Measurements from ENCODE around the gene RC3H2. TPM values are rescaled to one million over a fixed set of nuclear protein-coding genes. Genes with fewer than 3 reads are reported as not detected.

RC3H2 gene, protein sequence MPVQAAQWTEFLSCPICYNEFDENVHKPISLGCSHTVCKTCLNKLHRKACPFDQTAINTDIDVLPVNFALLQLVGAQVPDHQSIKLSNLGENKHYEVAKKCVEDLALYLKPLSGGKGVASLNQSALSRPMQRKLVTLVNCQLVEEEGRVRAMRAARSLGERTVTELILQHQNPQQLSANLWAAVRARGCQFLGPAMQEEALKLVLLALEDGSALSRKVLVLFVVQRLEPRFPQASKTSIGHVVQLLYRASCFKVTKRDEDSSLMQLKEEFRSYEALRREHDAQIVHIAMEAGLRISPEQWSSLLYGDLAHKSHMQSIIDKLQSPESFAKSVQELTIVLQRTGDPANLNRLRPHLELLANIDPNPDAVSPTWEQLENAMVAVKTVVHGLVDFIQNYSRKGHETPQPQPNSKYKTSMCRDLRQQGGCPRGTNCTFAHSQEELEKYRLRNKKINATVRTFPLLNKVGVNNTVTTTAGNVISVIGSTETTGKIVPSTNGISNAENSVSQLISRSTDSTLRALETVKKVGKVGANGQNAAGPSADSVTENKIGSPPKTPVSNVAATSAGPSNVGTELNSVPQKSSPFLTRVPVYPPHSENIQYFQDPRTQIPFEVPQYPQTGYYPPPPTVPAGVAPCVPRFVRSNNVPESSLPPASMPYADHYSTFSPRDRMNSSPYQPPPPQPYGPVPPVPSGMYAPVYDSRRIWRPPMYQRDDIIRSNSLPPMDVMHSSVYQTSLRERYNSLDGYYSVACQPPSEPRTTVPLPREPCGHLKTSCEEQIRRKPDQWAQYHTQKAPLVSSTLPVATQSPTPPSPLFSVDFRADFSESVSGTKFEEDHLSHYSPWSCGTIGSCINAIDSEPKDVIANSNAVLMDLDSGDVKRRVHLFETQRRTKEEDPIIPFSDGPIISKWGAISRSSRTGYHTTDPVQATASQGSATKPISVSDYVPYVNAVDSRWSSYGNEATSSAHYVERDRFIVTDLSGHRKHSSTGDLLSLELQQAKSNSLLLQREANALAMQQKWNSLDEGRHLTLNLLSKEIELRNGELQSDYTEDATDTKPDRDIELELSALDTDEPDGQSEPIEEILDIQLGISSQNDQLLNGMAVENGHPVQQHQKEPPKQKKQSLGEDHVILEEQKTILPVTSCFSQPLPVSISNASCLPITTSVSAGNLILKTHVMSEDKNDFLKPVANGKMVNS
- 77.6 TPM for total RNA-seq

DNA sequence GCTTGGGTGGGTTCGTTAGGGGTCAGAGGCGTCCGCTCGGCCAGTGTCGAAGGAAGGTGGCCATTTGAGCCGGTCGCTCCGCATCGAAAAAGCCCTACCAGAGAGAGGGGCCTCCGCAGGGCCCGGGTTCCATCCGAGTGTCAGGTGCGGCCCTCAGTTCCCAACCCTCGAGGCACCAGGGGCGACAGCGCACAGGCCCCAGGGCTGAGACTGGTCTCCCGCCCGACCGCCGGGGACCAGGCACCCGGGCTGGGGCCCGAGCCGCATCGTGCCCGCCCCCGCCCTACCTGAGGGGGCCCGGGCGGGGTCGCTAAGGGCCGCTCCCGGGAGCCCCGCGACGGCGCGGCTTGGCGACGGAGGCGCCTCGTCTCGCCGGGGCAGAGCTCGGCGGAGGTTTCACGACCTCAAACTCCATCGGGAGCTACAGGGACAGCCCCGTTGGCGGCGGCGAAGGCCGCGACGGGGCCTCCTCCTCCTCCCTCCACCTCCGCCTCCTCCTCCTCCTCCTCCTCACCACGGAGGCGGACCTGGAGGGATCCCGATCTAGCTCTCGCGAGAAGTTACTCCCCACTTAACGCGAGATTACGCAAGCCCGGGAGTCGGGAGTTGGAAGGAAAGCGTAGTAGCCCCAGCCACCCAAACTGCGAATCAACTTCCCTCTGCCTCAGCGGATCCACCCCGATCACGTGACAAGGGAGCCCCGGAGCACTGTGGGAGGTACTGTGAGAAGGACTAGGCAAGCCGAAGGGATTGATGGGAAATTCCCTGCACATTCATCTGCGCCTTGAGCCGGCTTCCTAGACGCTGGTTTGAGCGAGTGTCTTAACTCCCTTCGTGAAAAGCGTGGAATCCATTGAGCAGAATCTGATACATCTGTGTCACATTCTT is at the start of gene RC3H2:
TSS of gene RC3H2 (minus strand) at position 537 of the 888 bp plus-strand sequence. CDS start 7,850 bp downstream, outside the sequence.

DNA sequence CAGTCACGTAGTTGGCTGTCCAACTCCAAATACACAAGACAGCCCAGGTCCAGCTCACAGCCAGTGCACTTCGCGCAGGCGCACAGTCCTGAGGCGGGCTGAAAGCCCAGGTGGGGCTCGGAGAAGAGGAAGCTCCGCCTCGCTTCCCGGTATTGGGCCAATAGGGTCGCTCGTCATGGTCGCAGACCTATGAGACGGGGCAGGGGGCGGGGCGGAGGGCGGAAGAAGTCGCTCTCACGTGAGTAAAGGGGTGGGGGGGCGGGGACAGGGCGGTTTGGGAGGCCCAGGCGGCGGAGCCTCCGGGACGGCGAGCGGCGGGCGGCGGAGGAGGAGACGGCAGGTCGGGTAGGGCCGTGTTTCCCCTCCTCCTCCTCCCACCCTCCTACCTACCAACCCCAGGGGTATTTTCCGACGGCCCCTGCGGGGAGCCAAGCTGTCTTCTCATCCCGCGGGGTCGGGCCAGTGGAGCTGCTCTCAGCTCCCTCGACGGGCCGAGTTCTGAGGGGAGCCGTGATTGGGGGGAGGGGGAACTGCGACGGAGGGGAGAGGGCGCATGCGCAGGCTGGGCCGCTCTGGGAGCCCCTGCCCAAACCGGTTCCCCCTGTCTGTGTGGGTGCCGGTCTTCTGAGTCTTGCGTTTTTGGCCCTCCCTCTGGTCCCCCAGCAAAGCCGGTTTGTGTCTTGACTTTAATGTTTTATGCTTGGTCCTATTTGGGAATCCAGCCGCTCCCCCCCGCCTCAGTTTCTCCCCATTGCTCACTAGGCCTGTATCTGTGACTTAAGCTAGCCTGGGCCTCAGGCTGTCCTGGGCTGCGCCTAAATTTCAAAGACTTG is 35.8 kb upstream of the RC3H2 start, which contains the start of gene RABGAP1:
TSS of gene RABGAP1 (plus strand) at position 272 of the 833 bp plus-strand sequence. CDS start 16,040 bp downstream, outside the sequence.

DNA sequence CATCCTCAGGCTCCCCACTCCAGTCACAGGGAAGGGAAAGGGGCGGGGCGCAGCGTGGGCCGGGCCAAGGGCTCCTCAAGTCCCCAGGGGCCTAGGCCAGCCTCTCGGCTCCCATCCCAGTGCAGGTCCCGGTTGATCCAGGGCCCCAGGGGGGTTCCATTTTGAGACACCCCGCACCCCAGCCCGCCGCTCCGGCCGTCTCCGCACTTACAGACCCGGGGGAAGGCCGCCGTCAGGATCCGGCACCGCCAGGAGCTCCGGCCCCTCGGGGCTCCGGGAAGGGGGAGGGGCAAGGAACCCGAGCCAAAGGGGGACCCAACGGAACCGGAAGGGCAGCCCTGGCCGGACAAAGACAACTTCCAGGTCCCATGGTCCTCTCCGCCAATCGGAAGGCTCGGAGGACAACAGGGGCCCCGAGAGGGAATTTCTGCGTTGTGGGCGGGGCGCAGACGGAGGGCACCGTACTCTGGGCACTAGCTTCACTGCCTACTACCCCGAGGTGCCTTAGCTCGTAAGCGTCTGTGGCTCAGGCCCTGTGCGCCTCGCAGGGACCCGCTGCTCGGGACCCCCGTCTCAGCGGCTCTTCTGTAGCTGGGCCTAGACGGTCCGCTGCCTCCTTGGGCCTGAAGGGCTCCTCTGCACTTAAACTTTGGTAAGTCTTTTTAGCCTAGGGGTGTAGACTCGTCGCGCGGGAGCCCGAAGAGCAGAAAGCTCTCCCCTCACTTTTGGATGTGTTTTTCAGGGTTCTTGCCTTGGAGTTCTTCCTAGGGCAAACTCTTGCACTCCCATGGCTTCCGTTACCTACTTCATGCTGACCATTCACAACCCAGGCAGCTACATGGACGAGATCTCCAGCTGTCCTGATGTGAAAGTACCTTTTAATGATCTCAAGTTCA is 26.3 kb upstream of the RC3H2 start, which contains the start of gene ZBTB26:
TSS of gene ZBTB26 (minus strand) at position 287 of the 896 bp plus-strand sequence. CDS start 11,578 bp downstream, outside the sequence.

DNA sequence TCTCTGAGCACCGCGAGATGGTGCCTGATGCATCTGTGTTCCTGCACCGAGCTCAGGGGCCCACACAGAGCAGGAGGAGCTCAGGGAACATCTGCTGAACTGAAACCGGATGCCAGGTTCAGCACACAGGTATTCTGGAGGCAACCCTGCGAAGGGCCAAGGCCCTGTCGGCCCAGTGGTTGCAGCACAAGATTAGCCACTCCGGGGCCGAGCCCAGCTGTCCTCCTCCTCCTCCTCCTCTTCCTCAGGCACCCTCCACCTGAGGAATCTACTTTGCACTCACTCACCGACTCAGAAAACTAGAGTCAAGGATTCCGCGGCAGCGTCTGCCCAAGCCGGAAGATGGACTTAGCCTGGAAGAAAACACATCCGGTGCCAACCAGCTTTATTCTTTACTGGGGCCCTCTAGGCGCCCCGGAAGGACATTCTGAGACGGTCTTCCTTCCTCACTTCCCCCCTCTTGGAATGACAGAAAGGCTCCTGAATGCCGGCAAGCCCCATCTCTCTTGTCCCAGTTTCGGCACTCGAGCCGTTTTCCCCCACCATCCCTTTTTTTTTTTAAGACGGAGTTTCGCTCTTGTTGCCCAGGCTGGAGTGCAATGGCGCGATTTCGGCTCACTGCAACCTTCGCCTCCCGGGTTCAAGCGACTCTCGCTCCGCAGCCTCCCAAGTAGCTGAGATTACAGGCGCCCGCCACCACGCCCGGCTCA is 8.0 kb upstream of the RC3H2 start, which contains the start of gene ZBTB6:
TSS of gene ZBTB6 (minus strand) at position 360 of the 710 bp plus-strand sequence. CDS start 1,251 bp downstream, outside the sequence.

DNA sequence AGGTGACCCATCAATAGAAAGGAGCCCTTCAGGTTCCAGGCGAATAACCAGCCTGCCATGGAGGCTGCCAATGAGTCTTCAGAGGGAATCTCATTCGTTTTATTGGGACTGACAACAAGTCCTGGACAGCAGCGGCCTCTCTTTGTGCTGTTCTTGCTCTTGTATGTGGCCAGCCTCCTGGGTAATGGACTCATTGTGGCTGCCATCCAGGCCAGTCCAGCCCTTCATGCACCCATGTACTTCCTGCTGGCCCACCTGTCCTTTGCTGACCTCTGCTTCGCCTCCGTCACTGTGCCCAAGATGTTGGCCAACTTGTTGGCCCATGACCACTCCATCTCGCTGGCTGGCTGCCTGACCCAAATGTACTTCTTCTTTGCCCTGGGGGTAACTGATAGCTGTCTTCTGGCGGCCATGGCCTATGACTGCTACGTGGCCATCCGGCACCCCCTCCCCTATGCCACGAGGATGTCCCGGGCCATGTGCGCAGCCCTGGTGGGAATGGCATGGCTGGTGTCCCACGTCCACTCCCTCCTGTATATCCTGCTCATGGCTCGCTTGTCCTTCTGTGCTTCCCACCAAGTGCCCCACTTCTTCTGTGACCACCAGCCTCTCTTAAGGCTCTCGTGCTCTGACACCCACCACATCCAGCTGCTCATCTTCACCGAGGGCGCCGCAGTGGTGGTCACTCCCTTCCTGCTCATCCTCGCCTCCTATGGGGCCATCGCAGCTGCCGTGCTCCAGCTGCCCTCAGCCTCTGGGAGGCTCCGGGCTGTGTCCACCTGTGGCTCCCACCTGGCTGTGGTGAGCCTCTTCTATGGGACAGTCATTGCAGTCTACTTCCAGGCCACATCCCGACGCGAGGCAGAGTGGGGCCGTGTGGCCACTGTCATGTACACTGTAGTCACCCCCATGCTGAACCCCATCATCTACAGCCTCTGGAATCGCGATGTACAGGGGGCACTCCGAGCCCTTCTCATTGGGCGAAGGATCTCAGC is 104.8 kb downstream of the RC3H2 start, which contains the start of gene OR1K1:
TSS of gene OR1K1 (plus strand) at position 58 of the 995 bp plus-strand sequence. CDS start at position 58, 0 bp downstream.

Other genes starting within 250 kb of the RC3H2 start
- not detected for gene OR1B1, start 247.7 kb downstream of the RC3H2 start, total RNA-seq
- gene OR1L1, start 243.6 kb downstream of the RC3H2 start, total RNA-seq, result not detected
- gene OR1L3, start 230.2 kb downstream of the RC3H2 start, total RNA-seq, result not detected
- not detected for gene OR1L4, start 181.4 kb downstream of the RC3H2 start, total RNA-seq
- gene OR1L6, start 163.1 kb downstream of the RC3H2 start, total RNA-seq, result not detected
- gene OR5C1, start 116.4 kb downstream of the RC3H2 start, total RNA-seq, result not detected
- not detected for gene OR1K1, start 105.2 kb downstream of the RC3H2 start, total RNA-seq
- gene PDCL, start 76.8 kb downstream of the RC3H2 start, total RNA-seq, result 54.4 TPM
- gene ZBTB6, start 8.0 kb upstream of the RC3H2 start, total RNA-seq, result 29.5 TPM
- gene ZBTB26, start 26.2 kb upstream of the RC3H2 start, total RNA-seq, result 18.4 TPM
- 106 TPM for gene RABGAP1, start 35.7 kb upstream of the RC3H2 start, total RNA-seq
- gene GPR21, start 128.3 kb upstream of the RC3H2 start, total RNA-seq, result 7.7 TPM

All from camera-type eye (tissue), 1 donor.